ENCODE data around the gene ADSL. TPM values are rescaled to one million over a fixed set of nuclear protein-coding genes. Genes with fewer than 3 reads are reported as not detected.

ADSL gene
- total RNA-seq, 2 experiments from 2014 or later: 117 to 137 TPM

GRCh38 chr22:40313007-40313406, 33.3 kb upstream of the ADSL start:
- BruUV-seq (replicated peaks): no TSS peak
- H3K4me1 ChIP-seq (ENCODE audit: insufficient read depth, low read length, poor library complexity, severe bottlenecking): no peaks in the 10 kb centered on the region
- no peaks in the 10 kb centered on the region for H4K20me1 ChIP-seq (ENCODE audit: insufficient read depth, low read length)
- no peaks in the 10 kb centered on the region for H3K9me2 ChIP-seq (ENCODE audit: insufficient read depth, low read length)
- H3K27ac ChIP-seq (ENCODE audit: low read depth, low read length, poor library complexity, severe bottlenecking): no peak overlapping the region
- no peak overlapping the region for H3K4me3 ChIP-seq (ENCODE audit: low read depth, low read length, poor library complexity, severe bottlenecking)
- H3K9me3 ChIP-seq (ENCODE audit: low read length): no peaks in the 10 kb centered on the region
- H3K36me3 ChIP-seq (ENCODE audit: insufficient read depth, low read length): peaks cover 96% of the 10 kb centered on the region
- ChIA-PET CTCF (ENCODE audit: unreplicated experiment) (interaction anchor here (0.6 kb wide), 1 partner anchor 33 kb away, joined by 4 read pairs; no protein-coding TSS in a partner anchor), POLR2A (interaction anchor here (0.7 kb wide), 1 partner anchor 71 kb away, joined by 3 read pairs; no protein-coding TSS in a partner anchor)
- H2AFZ ChIP-seq (ENCODE audit: low read length): no peak overlapping the region
- DNase-seq (ENCODE audit: low spot score): no peak
- TF ChIP-seq CTCF (conservative IDR thresholded peaks at IDR 0.05; ENCODE audit: low read length) (no peak), EZH2phosphoT487 (IDR thresholded peaks at IDR 0.05; ENCODE audit: borderline replicate concordance, low read depth, low read length) (no peak)
- no peaks in the 10 kb centered on the region for H3K79me2 ChIP-seq (ENCODE audit: insufficient read depth, low read depth, low read length)
- H3K4me2 ChIP-seq (ENCODE audit: low read length): no peak overlapping the region
- intact Hi-C loops (cut with micrococcal nuclease; ENCODE audit: unreplicated experiment): no loop called here

- TF ChIP-seq EZH2phosphoT487 (IDR thresholded peaks at IDR 0.05; ENCODE audit: borderline replicate concordance, low read depth, low read length) (no peak), CTCF (conservative IDR thresholded peaks at IDR 0.05; ENCODE audit: low read length) (no peak)
- no peak overlapping the region for H3K4me3 ChIP-seq (ENCODE audit: low read depth, low read length, poor library complexity, severe bottlenecking)
- H3K9me3 ChIP-seq (ENCODE audit: low read length): no peaks in the 10 kb centered on the region
- H3K4me2 ChIP-seq (ENCODE audit: low read length): no peak overlapping the region
- intact Hi-C loops (cut with micrococcal nuclease; ENCODE audit: unreplicated experiment): no loop called here
- CTCF ChIA-PET (ENCODE audit: unreplicated experiment): no interaction called here
- POLR2A ChIA-PET: no interaction called here
- DNase-seq (ENCODE audit: low spot score): no peak
- peaks cover 92% of the 10 kb centered on the region for H3K36me3 ChIP-seq (ENCODE audit: insufficient read depth, low read length)
- no peaks in the 10 kb centered on the region for H3K79me2 ChIP-seq (ENCODE audit: insufficient read depth, low read depth, low read length)
- H4K20me1 ChIP-seq (ENCODE audit: insufficient read depth, low read length): no peaks in the 10 kb centered on the region
- no TSS peak for BruUV-seq (replicated peaks)
- no peak overlapping the region for H3K27ac ChIP-seq (ENCODE audit: low read depth, low read length, poor library complexity, severe bottlenecking)
- no peaks in the 10 kb centered on the region for H3K4me1 ChIP-seq (ENCODE audit: insufficient read depth, low read length, poor library complexity, severe bottlenecking)
- H3K9me2 ChIP-seq (ENCODE audit: insufficient read depth, low read length): no peaks in the 10 kb centered on the region
- H2AFZ ChIP-seq (ENCODE audit: low read length): no peak overlapping the region
Observed at GRCh38 chr22:40314041-40314440, 32.3 kb upstream of the ADSL start.

- POLR2A ChIA-PET: no interaction called here
Observed at GRCh38 chr22:40320687-40321086, 25.6 kb upstream of the ADSL start.

More at GRCh38 chr22:40320687-40321086, 25.6 kb upstream of the ADSL start:
- H3K36me3 ChIP-seq (ENCODE audit: insufficient read depth, low read length): peaks cover 71% of the 10 kb centered on the region
- intact Hi-C loops (cut with micrococcal nuclease; ENCODE audit: unreplicated experiment): no loop called here
- CTCF ChIA-PET (ENCODE audit: unreplicated experiment): no interaction called here
- no peaks in the 10 kb centered on the region for H3K4me1 ChIP-seq (ENCODE audit: insufficient read depth, low read length, poor library complexity, severe bottlenecking)
- BruUV-seq (replicated peaks): no TSS peak
- no peaks in the 10 kb centered on the region for H3K9me3 ChIP-seq (ENCODE audit: low read length)
- H3K4me3 ChIP-seq (ENCODE audit: low read depth, low read length, poor library complexity, severe bottlenecking): no peak overlapping the region
- no peak for DNase-seq (ENCODE audit: low spot score)
- no peak overlapping the region for H3K27ac ChIP-seq (ENCODE audit: low read depth, low read length, poor library complexity, severe bottlenecking)
- TF ChIP-seq CTCF (conservative IDR thresholded peaks at IDR 0.05; ENCODE audit: low read length) (no peak), EZH2phosphoT487 (IDR thresholded peaks at IDR 0.05; ENCODE audit: borderline replicate concordance, low read depth, low read length) (no peak)
- no peak overlapping the region for H2AFZ ChIP-seq (ENCODE audit: low read length)
- H4K20me1 ChIP-seq (ENCODE audit: insufficient read depth, low read length): no peaks in the 10 kb centered on the region
- no peaks in the 10 kb centered on the region for H3K9me2 ChIP-seq (ENCODE audit: insufficient read depth, low read length)
- H3K4me2 ChIP-seq (ENCODE audit: low read length): no peak overlapping the region
- H3K79me2 ChIP-seq (ENCODE audit: insufficient read depth, low read depth, low read length): no peaks in the 10 kb centered on the region
